ENCODE data around the gene NAV2. TPM values are rescaled to one million over a fixed set of nuclear protein-coding genes. Genes with fewer than 3 reads are reported as not detected.

NAV2 gene
- total and polyA plus RNA-seq, 2 donors from 2014 or later, result 5.9 to 37.7 TPM

DNA sequence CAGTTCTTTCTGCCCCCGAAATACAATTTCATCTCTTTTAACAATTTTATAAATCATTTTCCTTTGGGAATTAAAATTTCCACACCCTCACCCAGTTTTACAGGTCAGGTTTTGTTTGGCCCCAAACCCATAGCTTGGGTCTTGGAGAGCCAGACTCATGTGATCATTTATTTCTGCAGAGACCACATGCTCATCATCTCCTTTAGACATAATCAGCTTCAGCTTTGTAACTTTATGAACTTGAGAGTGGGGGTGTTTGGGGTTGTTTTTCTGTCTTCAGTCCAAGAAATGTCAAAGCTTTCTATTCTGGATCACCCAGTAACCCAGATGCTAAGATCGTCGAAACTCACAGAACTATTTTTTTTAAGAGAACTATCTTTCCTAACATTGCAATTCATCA is 376.7 kb downstream of the NAV2 start:
- Histone ChIP-seq H3K9ac (ENCODE audit: low read length in 3 of 3) (no peak overlapping the region), H3K4me1 (ENCODE audit: control insufficient read depth in 2 of 3, insufficient read depth in 2 of 3, low read depth in 1 of 3, low read length in 3 of 3) (peaks cover 0 to 2% (median 0%) of the 10 kb centered on the region in 3 donors), H3K4me3 (ENCODE audit: low read length in 3 of 3) (no peak overlapping the region), H3K27me3 (ENCODE audit: control insufficient read depth, insufficient read depth, low read length) (no peaks in the 10 kb centered on the region), H3K27ac (ENCODE audit: low read depth in 2 of 2, low read length in 2 of 2) (no peak overlapping the region), H3K36me3 (ENCODE audit: control insufficient read depth in 2 of 3, insufficient read depth in 3 of 3, low read length in 3 of 3) (peaks cover 4 to 39% (median 23%) of the 10 kb centered on the region in 3 donors), H3K9me3 (ENCODE audit: control insufficient read depth in 2 of 3, insufficient read depth in 1 of 3, low read length in 3 of 3) (no peaks in the 10 kb centered on the region)
- DNase-seq (no peak), FAIRE-seq (no peak)
- intact Hi-C loops (cut with DNase I), result no loop called here
- TF ChIP-seq, protein P1, sequence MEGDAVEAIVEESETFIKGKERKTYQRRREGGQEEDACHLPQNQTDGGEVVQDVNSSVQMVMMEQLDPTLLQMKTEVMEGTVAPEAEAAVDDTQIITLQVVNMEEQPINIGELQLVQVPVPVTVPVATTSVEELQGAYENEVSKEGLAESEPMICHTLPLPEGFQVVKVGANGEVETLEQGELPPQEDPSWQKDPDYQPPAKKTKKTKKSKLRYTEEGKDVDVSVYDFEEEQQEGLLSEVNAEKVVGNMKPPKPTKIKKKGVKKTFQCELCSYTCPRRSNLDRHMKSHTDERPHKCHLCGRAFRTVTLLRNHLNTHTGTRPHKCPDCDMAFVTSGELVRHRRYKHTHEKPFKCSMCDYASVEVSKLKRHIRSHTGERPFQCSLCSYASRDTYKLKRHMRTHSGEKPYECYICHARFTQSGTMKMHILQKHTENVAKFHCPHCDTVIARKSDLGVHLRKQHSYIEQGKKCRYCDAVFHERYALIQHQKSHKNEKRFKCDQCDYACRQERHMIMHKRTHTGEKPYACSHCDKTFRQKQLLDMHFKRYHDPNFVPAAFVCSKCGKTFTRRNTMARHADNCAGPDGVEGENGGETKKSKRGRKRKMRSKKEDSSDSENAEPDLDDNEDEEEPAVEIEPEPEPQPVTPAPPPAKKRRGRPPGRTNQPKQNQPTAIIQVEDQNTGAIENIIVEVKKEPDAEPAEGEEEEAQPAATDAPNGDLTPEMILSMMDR (IDR thresholded peaks at IDR 0.05; ENCODE audit: borderline replicate concordance, extremely low read depth, insufficient read depth), result no peak

DNA sequence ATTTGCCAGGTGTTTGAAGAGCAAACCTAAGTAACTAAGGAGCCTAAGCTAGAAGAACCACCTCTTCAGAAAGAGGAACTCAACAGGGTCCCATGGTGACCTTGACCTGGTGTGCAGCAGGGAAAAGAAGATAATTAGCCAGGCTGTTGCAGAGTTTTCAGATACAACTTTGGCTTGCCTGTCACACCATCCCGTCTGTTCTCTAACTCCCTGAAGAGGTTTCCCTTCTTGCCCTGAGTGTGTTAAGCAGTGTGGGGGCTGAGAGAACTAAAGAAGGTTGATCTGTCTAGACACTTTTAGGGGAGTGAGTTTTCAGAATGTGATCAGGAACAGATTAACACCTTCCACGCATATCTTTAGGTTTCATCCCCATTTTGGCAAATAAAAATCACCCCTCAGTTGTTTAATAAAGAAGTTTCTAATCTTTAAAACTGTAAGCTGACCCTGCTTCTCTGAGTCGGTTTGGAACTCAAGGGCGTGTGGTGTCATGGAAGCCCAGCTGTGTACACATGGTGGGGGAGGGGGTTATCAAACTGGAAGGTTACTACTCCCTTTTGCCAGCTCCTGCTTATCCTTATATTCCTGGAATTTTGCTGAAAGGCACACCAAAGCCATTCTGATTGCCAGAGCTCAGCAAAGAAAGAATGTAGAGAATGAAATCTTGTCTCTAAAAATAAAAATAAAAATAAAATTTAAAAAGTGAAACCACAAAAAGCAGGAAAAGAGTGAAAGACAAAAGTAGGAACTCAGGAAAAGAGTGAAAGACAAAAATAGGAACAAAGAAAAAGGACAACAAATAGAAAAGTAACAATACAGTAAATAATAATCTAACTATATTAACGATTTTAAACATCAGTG is 377.4 kb downstream of the NAV2 start:
- H3K27me3 ChIP-seq (ENCODE audit: control insufficient read depth, insufficient read depth, low read length), result no peaks in the 10 kb centered on the region
- peaks cover 4 to 39% (median 26%) of the 10 kb centered on the region in 3 donors for H3K36me3 ChIP-seq (ENCODE audit: control insufficient read depth in 2 of 3, insufficient read depth in 3 of 3, low read length in 3 of 3)
- TF ChIP-seq, protein P1 (IDR thresholded peaks at IDR 0.05; ENCODE audit: borderline replicate concordance, extremely low read depth, insufficient read depth), result no peak
- no peak overlapping the region for H3K27ac ChIP-seq (ENCODE audit: low read depth in 2 of 2, low read length in 2 of 2)
- no peak overlapping the region for H3K9ac ChIP-seq (ENCODE audit: low read length in 3 of 3)
- peaks cover 0 to 2% (median 0%) of the 10 kb centered on the region in 3 donors for H3K4me1 ChIP-seq (ENCODE audit: control insufficient read depth in 2 of 3, insufficient read depth in 2 of 3, low read depth in 1 of 3, low read length in 3 of 3)
- peak in 3 of 5 donors; percentile 53 to 79 (median 74) for DNase-seq
- no peak for FAIRE-seq
- intact Hi-C loops (cut with DNase I), result no loop called here
- no peak overlapping the region for H3K4me3 ChIP-seq (ENCODE audit: low read length in 3 of 3)
- H3K9me3 ChIP-seq (ENCODE audit: control insufficient read depth in 2 of 3, insufficient read depth in 1 of 3, low read length in 3 of 3), result no peaks in the 10 kb centered on the region

DNA sequence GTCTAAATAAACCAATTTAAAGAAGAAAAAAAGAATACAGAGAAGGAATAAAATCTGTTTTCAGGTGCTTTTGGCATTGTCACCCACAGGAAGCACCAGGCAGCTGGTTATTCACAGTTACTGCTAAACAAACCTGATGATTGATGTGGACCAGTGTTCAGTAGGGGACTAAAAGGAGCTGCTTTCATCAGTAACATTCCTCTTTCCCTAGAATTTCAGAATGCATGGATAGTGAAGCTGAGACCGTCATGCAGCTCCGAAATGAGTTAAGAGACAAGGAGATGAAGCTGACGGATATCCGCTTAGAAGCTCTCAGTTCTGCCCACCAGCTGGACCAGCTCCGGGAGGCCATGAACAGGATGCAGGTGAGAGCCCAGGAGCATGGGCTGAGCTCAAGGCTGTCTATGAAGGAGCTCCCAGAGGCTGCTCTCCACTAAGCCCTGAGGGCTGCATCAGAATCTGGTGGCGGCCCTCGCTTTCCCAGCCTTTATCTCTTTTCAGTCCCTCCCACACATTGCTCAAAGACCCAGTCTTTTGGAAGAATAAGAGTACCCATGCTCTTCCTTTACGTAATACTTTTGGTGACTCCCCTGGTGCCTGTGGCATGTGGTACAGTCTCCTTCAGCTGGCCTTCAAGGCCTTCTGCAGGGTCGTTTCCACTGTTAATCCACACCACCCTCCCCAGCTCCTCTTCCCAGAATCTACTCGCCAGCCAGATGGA is 378.2 kb downstream of the NAV2 start:
- Histone ChIP-seq H3K36me3 (ENCODE audit: control insufficient read depth in 2 of 3, insufficient read depth in 3 of 3, low read length in 3 of 3) (peaks cover 4 to 38% (median 30%) of the 10 kb centered on the region in 3 donors), H3K4me1 (ENCODE audit: control insufficient read depth in 2 of 3, insufficient read depth in 2 of 3, low read depth in 1 of 3, low read length in 3 of 3) (peaks cover 0 to 2% (median 0%) of the 10 kb centered on the region in 3 donors), H3K27me3 (ENCODE audit: control insufficient read depth, insufficient read depth, low read length) (no peaks in the 10 kb centered on the region), H3K9me3 (ENCODE audit: control insufficient read depth in 2 of 3, insufficient read depth in 1 of 3, low read length in 3 of 3) (no peaks in the 10 kb centered on the region), H3K9ac (ENCODE audit: low read length in 3 of 3) (no peak overlapping the region), H3K27ac (ENCODE audit: low read depth in 2 of 2, low read length in 2 of 2) (no peak overlapping the region), H3K4me3 (ENCODE audit: low read length in 3 of 3) (no peak overlapping the region)
- no peak for DNase-seq
- no peak for FAIRE-seq
- intact Hi-C loops (cut with DNase I), result no loop called here
- TF ChIP-seq, protein P1 (IDR thresholded peaks at IDR 0.05; ENCODE audit: borderline replicate concordance, extremely low read depth, insufficient read depth), result no peak

Measured in kidney (tissue), 14 donors.